VCaP (cell line): ENCODE results near the gene RHEBL1.
A peak's percentile ranks its signal among the peaks of the same experiment; 100 is the strongest.

Source experiments
- H3K27ac ChIP-seq: fragments of 450-650 bp; 2 replicates; pipeline ENCODE4 v1.5.1; 2017
- CTCF ChIP-seq: fragments of 450-650 bp; conservative IDR thresholded peaks from 2 replicates; pipeline ENCODE4 v1.5.1; 2017; ENCODE audit warnings: mild to moderate bottlenecking, moderate library complexity

The RHEBL1 gene

GRCh38 chr12:49104822-49105221, 35.0 kb upstream of the RHEBL1 start:
- TF ChIP-seq CTCF, result no peak
- H3K27ac ChIP-seq, result no peak overlapping the region

GRCh38 chr12:49100380-49100779, 30.6 kb upstream of the RHEBL1 start:
- no peak for TF ChIP-seq CTCF
- no peak overlapping the region for H3K27ac ChIP-seq

- TF ChIP-seq CTCF, result no peak
- H3K27ac ChIP-seq, result no peak overlapping the region
Measured at GRCh38 chr12:49098703-49099102, 28.9 kb upstream of the RHEBL1 start.

GRCh38 chr12:49098035-49098451, 28.3 kb upstream of the RHEBL1 start:
- H3K27ac ChIP-seq, result no peak overlapping the region
- peak; percentile 78 for TF ChIP-seq CTCF

- TF ChIP-seq CTCF, result no peak
- H3K27ac ChIP-seq, result no peak overlapping the region
Measured at GRCh38 chr12:49097381-49097780, 27.6 kb upstream of the RHEBL1 start.

- no peak for TF ChIP-seq CTCF
- H3K27ac ChIP-seq, result no peak overlapping the region
Measured at GRCh38 chr12:49094975-49095365, 25.2 kb upstream of the RHEBL1 start.

- H3K27ac ChIP-seq, result no peak within 1 kb of the TSS
- no peak for TF ChIP-seq CTCF
Measured at GRCh38 chr12:49094160-49094974, 24.6 kb upstream of the RHEBL1 start, which contains the start of gene DHH. TSS of gene DHH (minus strand) at chr12:49094801. CDS start at chr12:49094512, 289 bp downstream.
